ENCODE data around the gene FHL2. TPM values are rescaled to one million over a fixed set of nuclear protein-coding genes. Genes with fewer than 3 reads are reported as not detected.

Gene FHL2
- total RNA-seq, result not detected in 2 replicates
- total RNA-seq (2013), result 1.4 TPM
- 0.23 TPM in 1 of 2 replicates, not detected in the other for polyA plus RNA-seq
- 0.50 TPM in 1 of 2 replicates, not detected in the other for polyA minus RNA-seq

- CTCF ChIA-PET, result interaction anchor here (0.8 kb wide), 1 partner anchor 9 kb away, joined by 3 read pairs; no protein-coding TSS in a partner anchor
- intact Hi-C loops (cut with micrococcal nuclease), result loop anchor here (1.0 kb wide), 1 partner anchor 28 kb away; no protein-coding TSS in a partner anchor
- Histone ChIP-seq H3K9ac (ENCODE audit: low read length) (peak within 1 kb of the TSS; percentile 71), H2AFZ (ENCODE audit: insufficient read depth, low read depth, low read length, poor library complexity, severe bottlenecking) (peak within 1 kb of the TSS; percentile 82), H3K4me3 (ENCODE audit: control extremely low read depth in 1 of 5, extremely low read depth in 1 of 5, insufficient read depth in 1 of 5, low read depth in 2 of 5, low read length in 4 of 5) (peak within 1 kb of the TSS in 4 of 5 experiments; percentile 25 to 71 (median 50)), H3K4me2 (replicated peaks; ENCODE audit: low read depth, low read length, poor library complexity, severe bottlenecking) (peak within 1 kb of the TSS; percentile 97), H3K79me2 (ENCODE audit: control insufficient read depth, insufficient read depth, low read length) (no peaks in the 10 kb centered on the region), H4K20me1 (ENCODE audit: control insufficient read depth, insufficient read depth, low read length, poor library complexity, severe bottlenecking) (no peaks in the 10 kb centered on the region), H3K9me3 (ENCODE audit: control extremely low read depth in 1 of 3, control insufficient read depth in 2 of 3, insufficient read depth in 1 of 3, low read length in 2 of 3) (peaks cover 0 to 9% (median 0%) of the 10 kb centered on the region in 3 donors), H3K27ac (ENCODE audit: low read length in 2 of 2) (no peak within 1 kb of the TSS), H3K27me3 (replicated peaks in 1 of 4; ENCODE audit: control extremely low read depth in 1 of 4, control insufficient read depth in 3 of 4, insufficient read depth in 4 of 4, low read length in 3 of 4) (peaks cover 0 to 43% (median 18%) of the 10 kb centered on the region in 4 experiments), H3K36me3 (replicated peaks in 1 of 2; ENCODE audit: control extremely low read depth in 1 of 2, control insufficient read depth in 1 of 2, extremely low read depth in 1 of 2, insufficient read depth in 2 of 2, low read length in 1 of 2) (no peaks in the 10 kb centered on the region), H3K4me1 (ENCODE audit: control insufficient read depth in 2 of 2, insufficient read depth in 2 of 2, low read length in 2 of 2) (peaks cover 10 to 14% of the 10 kb centered on the region in 2 donors)
- Mint-ChIP-seq H3K9me3 (ENCODE audit: insufficient read depth) (no peaks in the 10 kb centered on the region), H3K4me3 (peak within 1 kb of the TSS; percentile 74), H3K27me3 (peaks cover 60% of the 10 kb centered on the region), H3K27ac (no peak within 1 kb of the TSS), H3K4me1 (peaks cover 8% of the 10 kb centered on the region)
- ATAC-seq (ENCODE audit: low read depth), result peak; percentile 89
- peak; percentile 69 for DNase-seq
- TF ChIP-seq CTCF (IDR thresholded peaks at IDR 0.05), result peak; percentile 48
- TF ChIP-seq EZH2 (IDR thresholded peaks at IDR 0.05; ENCODE audit: borderline replicate concordance, insufficient read depth, low read depth, low read length, poor library complexity, severe bottlenecking), result no peak
- POLR2A ChIA-PET, result no interaction called here
- 3% methylated on average over 73 of the region's 74 CpGs for WGBS (ENCODE audit: insufficient coverage)
Observed at GRCh38 chr2:105398336-105399206, at the start of gene FHL2. Gene FHL2 (minus strand): TSS chr2:105399051. CDS start chr2:105386516, 12,535 bp downstream.

- peaks cover 34% of the 10 kb centered on the region for H3K27me3 Mint-ChIP-seq
- ATAC-seq (ENCODE audit: low read depth), result no peak
- TF ChIP-seq CTCF (IDR thresholded peaks at IDR 0.05) (no peak), EZH2 (IDR thresholded peaks at IDR 0.05; ENCODE audit: borderline replicate concordance, insufficient read depth, low read depth, low read length, poor library complexity, severe bottlenecking) (no peak)
- Histone ChIP-seq H3K9ac (ENCODE audit: low read length) (no peak overlapping the region), H3K79me2 (ENCODE audit: control insufficient read depth, insufficient read depth, low read length) (no peaks in the 10 kb centered on the region), H3K27me3 (replicated peaks in 1 of 4; ENCODE audit: control extremely low read depth in 1 of 4, control insufficient read depth in 3 of 4, insufficient read depth in 4 of 4, low read length in 3 of 4) (peaks cover 0 to 21% (median 0%) of the 10 kb centered on the region in 4 experiments), H3K36me3 (replicated peaks in 1 of 2; ENCODE audit: control extremely low read depth in 1 of 2, control insufficient read depth in 1 of 2, extremely low read depth in 1 of 2, insufficient read depth in 2 of 2, low read length in 1 of 2) (no peaks in the 10 kb centered on the region), H2AFZ (ENCODE audit: insufficient read depth, low read depth, low read length, poor library complexity, severe bottlenecking) (no peak overlapping the region), H4K20me1 (ENCODE audit: control insufficient read depth, insufficient read depth, low read length, poor library complexity, severe bottlenecking) (no peaks in the 10 kb centered on the region), H3K9me3 (ENCODE audit: control extremely low read depth in 1 of 3, control insufficient read depth in 2 of 3, insufficient read depth in 1 of 3, low read length in 2 of 3) (no peaks in the 10 kb centered on the region), H3K4me1 (ENCODE audit: control insufficient read depth in 2 of 2, insufficient read depth in 2 of 2, low read length in 2 of 2) (no peaks in the 10 kb centered on the region), H3K27ac (ENCODE audit: low read length in 2 of 2) (no peak overlapping the region), H3K4me2 (replicated peaks; ENCODE audit: low read depth, low read length, poor library complexity, severe bottlenecking) (no peak overlapping the region), H3K4me3 (ENCODE audit: control extremely low read depth in 1 of 5, extremely low read depth in 1 of 5, insufficient read depth in 1 of 5, low read depth in 2 of 5, low read length in 4 of 5) (no peak overlapping the region)
- intact Hi-C loops (cut with micrococcal nuclease), result no loop called here
- H3K27ac Mint-ChIP-seq, result no peak overlapping the region
- H3K4me3 Mint-ChIP-seq, result no peak overlapping the region
- H3K9me3 Mint-ChIP-seq (ENCODE audit: insufficient read depth), result no peaks in the 10 kb centered on the region
- CTCF ChIA-PET, result no interaction called here
- no peaks in the 10 kb centered on the region for H3K4me1 Mint-ChIP-seq
- no peak for DNase-seq
- POLR2A ChIA-PET, result no interaction called here
- 77% methylated on average over 3 of the region's 4 CpGs for WGBS (ENCODE audit: insufficient coverage)
Observed at GRCh38 chr2:105447476-105447875, 48.6 kb upstream of the FHL2 start.

All from B cell (primary cell).